CD4-positive, alpha-beta T cell treated with Interleukin-4 for 1 hour (primary cell): ENCODE data around the gene PACSIN2.
"Not testable (repeated sequence)": the region's sequence is repeated elsewhere in the genome, so short reads cannot be mapped to it uniquely, and the experiment has no call there.

Source experiments
- DNase-seq, 2 donors: peaks; one replicate each; pipeline ENCODE4 v3.0.0-alpha.2; 2020 to 2022

Gene PACSIN2

DNA sequence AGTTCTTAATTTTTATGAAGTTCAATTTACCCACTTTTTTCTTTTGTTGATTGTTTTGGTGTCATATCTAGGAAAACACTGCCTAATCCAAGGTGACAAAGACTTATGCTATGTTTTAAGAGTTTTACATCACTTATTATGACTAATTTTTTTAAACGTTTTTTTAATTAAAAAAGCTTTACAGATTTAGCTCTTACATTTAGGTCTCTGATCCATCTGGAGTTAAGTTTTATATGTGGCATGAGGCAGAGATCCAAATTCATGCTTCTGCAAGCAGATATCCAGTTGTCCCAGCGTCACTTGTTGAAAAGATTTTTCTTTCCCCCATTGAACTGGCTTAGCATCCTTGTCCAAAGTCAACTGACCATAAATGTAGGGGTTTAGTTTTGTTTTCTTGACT, 72.6 kb downstream of the PACSIN2 start:
- no peak for DNase-seq

DNA sequence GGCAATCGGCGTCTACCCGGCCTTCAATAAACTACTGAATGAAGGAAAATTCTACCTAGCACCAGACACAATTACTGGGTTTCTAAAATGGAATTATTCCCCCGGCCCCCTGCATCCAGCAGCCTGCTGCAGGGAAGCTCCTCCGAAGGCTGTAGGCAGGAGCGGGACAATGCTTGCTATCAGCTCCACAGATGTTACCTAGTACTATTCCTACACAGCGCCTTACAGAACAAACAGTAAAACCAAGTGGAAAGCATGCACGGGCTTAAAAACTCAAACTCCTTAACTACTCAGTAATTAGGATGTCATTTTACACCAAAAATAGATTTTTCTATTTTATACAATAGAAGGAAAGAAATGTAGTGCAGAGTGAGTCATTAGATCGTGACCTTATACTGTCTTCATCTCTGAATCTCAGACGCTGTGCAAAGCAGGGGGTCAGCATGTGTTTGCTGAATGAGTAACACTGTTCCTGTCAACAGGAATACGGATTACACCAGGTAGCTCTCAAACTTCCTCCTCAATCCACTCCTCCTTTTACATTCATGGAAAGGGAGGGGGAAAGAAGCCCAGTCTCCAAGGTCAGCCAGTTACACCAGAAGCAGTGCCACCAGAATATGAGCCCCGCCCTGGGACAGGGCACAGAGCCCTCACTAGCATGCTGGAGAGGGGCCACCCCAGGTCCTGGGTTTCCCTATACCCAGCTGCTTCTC, 74.9 kb downstream of the PACSIN2 start:
- no peak for DNase-seq

DNA sequence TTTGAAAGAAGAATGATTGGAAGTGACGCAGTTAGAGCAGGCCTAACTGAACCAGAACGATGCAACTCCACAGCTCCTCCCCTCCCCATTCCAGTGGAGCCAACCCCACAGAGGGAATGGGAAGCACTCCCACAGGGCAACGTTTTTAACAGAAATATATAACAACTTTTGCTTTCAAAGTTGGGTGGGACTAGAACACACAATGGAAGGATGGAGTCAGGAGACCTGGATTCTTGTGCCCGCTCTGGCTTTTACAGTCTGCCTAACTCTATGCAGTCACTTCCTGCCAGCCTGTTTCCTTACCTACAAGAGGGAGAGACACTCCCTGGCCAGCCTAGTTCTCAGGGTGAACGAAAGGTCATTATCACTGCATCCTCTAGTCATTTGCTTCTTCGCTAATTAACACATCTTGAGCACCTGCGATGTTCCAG, 75.5 kb downstream of the PACSIN2 start:
- no peak for DNase-seq

DNA sequence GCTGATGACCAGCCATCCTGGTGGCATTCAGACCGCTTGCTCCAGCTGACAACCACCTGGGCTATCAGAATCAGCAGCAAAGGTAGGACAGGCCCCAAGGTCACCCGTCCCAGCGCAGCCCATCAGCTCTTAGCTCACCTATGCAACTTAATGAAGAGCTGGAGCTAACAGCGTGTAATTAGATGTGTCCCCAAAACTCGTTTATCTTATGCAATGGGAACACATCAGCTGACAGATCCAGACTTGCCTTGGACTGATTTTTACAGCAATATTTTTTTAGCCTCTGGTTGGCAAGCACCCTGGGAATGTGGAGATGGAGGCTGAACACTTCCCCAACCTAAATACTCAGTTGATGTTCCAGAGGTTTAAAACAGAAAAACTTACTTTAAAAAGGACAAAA, 76.0 kb downstream of the PACSIN2 start:
- no peak for DNase-seq

DNA sequence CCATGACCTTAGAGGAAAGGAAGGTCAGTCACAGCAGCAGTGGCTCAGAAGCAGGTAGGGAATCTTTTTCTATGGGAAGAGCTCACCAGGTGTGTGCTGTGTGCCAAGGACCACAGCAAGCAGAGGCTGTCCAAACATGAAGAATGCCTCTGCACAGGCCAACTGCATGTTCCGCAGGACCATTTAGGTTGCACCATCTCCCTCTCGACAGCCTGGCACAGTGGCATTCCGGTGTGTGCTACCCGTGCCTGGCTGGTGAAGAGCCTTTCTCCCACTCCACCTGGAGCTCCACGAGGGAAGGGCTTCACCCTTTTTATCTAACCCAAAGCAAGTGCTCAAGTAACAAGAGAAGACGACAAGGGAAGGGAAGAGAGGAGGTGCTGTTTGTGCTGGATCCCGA, 76.5 kb downstream of the PACSIN2 start:
- DNase-seq = no peak

DNA sequence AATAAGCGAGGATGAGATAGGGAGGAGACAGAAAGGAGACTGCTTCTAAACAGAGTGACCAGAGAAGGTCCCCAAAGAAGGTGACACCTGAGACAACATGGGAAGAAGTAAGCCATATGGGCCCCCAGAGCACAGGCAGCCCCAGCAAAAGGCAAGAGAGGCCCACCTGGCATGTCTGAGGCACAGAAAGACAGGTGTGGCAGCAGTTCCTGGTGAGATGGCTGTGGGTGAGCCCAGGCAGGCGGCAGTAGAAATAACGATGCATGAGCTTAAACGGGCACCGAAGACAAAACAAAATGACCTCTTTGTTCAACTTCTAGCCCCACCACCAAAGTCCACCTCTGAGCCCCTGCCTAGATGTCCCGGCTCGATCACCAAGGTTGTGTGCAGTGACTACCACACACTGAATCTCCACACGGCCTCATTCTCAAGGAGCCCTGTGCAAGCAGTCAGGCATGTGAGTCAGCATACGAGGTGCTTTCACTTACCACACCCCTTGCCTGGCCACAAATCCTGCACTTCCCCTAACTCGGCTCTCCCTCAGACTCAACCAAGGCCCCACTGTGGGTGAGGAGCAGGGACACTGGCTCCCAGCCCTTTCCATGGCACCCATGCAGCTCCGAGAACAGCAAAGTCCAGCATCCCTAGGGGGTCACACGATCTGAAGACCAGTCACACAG, 77.6 kb downstream of the PACSIN2 start:
- DNase-seq = peak; percentile 23 to 79

DNA sequence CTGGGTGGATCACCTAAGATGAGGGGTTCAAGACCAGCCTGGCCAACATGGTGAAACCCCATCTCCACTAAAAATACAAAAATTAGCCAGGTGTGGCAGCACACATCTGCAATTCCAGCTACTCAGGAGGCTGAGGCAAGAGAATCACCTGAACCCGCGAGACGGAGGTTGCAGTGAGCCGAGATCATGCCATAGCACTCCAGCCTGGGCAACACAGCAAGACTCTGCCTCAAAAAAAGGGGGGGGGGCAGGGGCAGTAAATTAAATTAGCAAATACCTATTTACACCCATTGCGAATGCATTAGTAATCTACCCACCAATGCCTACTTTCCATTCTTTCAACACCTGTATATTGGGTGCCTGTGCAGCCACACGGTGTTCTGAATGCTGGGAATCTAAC, 78.3 kb downstream of the PACSIN2 start:
- DNase-seq = not testable (repeated sequence)

DNA sequence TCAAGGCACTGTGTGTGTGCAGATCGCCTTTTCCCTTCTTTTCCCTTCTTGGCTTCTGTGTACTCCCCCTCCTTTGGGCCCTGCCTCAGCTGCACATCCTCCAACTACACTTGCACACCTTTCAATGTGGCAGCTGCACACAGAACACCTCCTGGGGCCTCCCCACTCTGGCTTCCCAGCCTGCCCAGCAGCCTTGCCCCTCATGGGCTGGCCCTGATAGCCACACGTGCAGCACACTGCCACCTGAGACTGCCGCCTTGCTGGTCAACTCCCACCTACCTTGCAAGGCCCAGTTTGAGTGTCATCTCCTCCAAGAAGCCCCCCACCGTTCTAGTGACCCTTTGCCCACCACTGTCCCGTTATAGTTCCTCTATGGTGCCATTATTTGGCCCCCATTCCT, 80.6 kb downstream of the PACSIN2 start:
- DNase-seq = no peak

DNA sequence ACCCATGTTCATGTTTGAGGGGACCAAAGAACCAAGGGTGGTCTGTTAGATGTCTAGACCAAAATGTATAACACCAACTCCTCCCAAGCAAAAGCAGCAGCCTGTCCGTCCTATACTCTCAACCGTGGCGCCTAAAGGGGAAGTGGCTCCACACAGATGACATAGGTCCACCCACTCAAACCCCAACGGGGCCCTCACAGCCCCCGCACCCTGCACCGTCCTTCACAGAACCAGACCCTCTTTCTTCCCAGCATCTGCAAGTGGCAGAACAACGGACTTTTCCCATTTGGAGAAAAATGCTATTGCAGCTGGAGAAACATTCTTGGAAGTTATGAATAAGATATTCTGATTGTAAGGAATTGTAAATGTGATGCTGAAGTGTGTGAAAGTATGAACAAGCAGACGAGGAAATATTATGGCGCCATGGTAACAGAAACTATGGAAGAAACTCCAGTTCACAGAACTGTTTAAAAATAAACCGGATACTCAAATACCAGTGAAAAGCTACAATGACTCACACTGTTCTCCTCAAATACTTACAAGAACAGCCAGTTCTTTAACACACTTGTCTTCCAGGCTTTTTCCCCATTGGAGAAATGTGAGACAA, 81.4 kb downstream of the PACSIN2 start:
- peak; percentile 27 to 79 for DNase-seq

DNA sequence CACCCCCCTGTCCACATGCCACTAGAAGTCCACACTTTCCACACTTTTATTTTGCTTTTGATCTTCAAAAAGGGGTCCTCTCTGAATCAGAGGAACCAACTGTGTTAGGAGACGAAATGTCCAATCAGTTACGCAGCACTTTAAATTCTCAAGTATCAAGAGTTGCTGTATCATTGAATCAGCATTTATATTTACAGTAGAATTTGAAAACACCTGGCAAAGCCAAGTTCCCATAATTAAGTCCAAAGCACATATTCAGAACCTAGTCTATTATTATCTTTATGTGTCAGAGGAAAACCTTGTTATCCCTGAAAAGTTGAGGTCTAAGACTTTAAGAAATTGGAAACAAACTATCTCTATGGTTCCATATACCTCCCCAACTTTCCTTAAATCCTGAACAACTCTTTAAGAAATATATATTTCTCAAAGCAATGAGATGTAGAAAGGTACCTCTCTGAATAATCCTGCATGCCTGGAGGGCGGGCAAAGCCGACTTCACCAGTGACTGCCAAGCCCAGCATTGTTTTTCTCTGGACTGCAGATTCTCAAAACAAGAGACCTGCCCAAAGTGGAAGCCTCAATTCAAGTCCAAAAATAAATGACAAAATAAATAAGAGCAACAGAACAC, 82.0 kb downstream of the PACSIN2 start:
- DNase-seq = no peak

DNA sequence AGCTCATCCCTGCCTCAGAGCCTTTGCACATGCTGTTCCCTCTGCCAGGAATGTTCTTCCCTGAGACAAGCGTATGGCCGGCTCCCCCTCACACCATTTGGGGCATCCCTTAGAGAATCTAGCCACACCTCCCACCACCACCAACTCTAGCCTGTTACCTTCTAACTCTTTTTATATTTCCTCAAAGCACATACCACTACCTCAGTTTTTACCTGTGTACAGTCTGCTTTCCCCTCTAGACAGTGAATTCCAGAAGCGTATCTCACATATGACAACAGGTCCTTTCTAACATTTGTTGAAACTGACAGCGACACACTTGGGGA, 82.8 kb downstream of the PACSIN2 start:
- no peak for DNase-seq

DNA sequence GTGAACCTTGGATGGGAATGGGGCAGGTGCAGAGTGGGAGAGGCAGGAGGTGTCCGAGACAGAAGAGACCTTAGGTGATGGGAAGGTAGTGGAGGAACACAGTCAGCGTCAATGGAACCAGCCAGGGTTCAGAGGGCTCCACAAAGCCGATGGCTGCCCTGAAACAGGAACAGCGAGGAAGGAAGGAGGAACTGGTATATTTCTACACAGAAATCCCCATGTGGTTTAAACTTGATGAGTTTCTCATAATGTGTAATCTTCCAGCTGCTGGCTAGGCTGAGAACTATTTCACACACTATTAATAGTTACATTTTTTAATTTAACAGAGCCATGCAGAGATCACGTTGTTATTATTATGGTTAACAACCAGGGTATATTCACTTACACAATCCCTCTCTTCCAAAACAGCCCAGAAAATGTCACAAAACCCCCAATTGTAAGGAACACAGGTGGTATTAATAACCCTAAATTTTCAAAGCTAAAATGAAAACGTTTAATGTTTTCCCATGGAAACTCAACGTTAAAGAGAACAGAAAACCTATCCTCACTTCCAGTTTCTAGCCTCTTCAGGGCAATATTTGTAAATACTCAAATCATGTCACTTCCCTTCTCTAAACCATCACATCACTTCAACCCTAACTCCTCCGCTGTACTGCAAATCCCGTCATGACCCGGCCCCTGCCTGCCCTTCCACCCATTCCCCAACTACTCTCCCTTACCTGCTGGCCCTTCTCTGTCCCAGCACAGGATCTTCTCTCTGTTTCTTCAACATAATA, 83.3 kb downstream of the PACSIN2 start:
- DNase-seq = peak; percentile 30 to 52

DNA sequence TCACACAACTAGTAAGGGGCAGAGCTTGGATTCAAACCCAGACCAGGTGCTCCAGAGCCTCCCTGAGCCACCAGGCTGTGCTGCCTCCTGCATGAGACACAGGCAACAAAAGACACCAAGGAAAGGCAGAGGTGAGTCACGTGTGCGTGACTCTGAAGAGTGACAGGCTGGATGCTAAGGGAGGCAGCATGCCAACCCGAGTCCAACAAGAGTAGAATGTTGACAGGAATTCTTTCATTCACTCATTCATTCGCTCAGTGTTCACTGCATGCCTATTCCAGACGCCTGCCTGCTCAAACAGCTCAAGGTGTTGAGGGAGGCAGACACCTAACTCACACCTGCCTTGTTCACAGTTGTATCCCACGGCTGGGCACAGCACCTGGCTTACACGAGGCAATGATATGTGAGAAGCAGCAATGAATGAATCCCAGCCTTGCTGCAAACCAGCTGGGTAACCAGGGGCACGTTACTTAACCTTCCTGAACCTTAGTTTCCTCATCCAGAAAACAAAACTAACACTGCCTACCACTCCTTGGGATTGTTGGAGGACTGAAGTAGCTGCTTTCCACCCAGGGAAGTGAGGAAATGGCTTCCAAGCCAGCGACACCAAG, 84.0 kb downstream of the PACSIN2 start:
- DNase-seq = peak in 1 of 2 donors; percentile 59

DNA sequence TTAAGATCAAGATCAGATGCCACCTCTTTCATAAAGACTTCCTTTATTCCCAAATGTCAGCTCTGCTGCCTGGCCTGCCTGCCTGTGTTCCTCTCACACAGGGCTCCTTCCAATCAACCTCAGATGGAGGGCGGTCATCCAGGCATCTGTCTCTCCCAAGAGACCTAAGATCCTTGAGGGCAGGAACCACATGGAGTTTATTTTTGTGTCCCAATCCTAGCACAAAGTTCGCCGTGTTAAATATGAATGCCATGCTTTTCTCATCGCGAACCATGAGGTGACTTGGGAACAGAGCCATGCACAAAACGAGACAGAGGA, 85.2 kb downstream of the PACSIN2 start:
- no peak for DNase-seq

DNA sequence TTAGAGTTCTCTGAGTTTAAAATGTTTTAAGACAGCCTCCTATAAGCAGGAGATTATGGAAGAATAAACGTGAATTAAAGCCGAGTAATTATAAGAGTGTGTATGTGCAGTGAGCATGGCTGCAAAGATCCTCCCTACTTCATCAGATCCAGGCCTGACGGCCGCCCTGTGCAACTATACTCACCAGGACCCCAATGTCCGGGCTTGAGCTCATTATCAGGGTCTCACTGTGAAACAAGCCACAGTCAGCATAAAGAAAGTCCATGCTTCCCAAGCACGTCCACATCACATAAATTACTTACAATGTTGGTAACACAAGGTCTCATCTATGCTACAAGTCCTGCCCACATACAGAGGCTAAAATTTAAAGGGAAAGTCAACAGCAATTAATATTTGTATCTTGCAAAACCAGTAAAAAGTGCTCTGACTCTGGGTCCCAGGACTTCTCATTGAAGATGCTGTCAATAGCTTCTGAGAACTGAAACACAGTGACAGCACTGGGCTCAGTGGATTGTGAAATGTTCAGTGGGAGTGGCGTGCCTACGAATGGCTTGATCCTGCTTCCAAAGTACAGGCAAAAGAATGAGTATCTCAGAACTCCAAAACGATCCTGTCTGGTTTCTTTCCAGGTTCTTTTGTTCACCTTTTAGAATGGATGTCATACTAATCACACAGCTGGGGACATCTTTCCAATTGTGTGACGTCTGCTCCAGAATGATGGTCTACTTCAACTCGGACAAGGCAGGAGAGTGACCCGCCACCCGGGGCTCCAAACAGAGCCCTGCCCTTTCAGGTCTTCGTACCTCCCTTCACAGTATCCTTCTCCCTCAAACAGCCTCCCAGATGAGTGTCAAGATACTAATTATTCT, 85.7 kb downstream of the PACSIN2 start:
- peak in 1 of 2 donors; percentile 64 for DNase-seq

DNA sequence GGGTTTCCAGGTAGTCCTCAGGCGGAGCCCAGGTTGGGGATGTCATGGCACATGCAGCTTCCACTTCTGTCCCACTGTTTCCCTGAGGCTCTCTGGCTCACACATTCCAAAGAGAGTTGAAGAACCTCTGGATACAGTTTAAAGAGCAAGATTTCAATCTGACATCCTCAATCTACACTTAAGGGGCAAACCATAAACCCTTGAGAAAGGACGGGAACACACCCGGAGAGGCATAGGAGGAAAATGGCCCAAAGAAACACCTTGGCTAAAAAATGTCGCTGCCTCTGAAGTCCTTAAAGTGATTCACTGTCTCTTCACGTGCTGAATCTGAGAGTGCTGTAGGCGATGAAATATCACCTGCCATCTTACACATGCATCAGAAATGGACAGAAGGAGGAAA, 87.0 kb downstream of the PACSIN2 start:
- DNase-seq = no peak

DNA sequence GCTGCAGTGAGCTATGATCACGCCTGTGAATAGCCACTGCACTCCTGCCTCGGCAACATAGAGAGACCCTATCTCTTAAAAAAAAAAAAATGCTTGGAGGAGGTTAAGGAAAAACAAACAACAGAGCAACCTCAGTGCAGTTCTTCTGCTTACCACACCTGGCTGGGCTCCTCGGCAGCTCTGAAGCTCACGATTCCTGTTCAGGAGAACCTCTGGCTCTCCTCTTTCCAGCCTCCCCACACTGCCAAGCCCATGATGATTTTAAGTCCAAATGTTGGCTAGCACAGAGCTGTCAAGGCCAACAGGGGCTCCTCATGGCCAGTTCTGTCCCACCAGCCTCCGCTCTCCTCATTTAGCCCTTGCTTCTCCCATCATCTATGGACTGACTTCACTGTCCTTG, 88.2 kb downstream of the PACSIN2 start:
- no peak for DNase-seq

DNA sequence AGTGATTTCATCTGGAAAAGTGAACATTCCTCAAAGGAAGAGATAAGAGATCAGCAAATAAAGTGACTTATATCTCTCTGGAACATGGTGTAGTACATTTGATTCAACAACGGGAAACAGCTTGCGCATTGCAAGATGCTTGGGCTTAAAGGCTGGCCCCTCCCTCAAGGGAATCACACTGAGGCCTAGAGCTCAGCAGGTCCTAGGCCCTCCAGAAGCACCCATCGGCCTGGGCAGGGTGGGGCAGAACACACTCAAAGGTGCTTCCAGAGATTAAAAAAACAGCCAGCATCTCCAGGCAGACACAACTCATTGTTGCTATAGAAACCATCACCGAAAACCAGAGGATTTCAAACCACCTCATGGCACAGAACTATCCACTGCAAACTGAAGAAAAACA, 88.8 kb downstream of the PACSIN2 start:
- no peak for DNase-seq

DNA sequence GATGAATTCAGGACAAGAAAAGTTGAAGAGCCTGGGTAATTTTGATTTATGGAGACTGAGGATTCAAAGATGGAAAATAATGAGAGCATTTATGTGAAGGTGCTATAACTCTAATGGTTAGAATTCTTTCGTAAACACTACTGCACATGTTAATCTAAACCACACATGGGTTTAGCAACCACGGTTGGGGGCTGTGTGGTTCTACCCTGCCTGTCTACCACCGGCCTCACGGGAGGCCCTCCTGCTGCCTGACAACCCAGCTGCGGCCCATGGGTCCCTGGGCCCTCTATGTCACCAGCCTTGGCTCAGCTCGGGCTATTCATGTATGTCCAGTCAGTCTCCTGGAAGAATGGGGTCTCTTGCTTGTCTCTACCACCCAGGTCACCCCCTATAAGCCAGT, 89.4 kb downstream of the PACSIN2 start:
- no peak for DNase-seq

DNA sequence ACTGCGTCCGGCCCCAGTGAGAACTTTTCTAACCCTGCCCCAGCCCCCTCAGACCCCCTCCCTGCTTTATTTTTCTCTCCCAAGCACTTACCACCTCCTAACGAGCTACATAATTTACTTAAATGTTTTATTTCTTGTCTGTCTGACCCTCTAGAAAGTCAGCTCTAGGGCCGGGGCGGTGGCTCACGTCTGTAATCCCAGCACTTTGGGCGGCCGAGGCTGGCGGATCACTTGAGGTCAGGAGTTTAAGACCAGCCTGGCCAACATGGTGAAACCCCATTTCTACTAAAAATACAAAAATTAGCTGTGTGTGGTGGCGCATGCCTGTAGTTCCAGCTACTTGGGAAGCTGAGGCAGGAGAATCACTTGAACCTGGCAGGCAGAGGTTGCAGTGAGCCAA, 89.9 kb downstream of the PACSIN2 start:
- not testable (repeated sequence) for DNase-seq

DNA sequence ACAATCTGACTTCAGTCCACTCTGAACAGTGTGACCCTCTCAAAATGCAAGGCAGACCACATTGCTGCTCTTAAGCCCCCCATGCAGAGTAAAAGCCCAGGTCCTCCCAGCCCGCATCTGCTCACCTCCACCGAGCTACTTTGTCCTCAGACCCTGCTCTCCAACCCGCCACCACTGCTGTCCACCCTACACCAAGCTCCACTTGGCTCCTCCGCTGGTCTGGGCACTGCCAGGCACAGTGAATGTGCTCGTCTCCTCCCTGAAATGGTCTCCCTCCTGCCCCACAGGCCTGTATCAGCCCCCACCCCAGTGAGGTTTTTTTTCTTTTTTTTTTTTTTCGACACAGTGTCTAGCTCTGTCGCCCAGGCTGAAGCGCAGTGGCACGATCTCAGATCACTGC, 90.5 kb downstream of the PACSIN2 start:
- DNase-seq = no peak
